ENCODE results near the gene RAB26.

The RAB26 gene

DNA sequence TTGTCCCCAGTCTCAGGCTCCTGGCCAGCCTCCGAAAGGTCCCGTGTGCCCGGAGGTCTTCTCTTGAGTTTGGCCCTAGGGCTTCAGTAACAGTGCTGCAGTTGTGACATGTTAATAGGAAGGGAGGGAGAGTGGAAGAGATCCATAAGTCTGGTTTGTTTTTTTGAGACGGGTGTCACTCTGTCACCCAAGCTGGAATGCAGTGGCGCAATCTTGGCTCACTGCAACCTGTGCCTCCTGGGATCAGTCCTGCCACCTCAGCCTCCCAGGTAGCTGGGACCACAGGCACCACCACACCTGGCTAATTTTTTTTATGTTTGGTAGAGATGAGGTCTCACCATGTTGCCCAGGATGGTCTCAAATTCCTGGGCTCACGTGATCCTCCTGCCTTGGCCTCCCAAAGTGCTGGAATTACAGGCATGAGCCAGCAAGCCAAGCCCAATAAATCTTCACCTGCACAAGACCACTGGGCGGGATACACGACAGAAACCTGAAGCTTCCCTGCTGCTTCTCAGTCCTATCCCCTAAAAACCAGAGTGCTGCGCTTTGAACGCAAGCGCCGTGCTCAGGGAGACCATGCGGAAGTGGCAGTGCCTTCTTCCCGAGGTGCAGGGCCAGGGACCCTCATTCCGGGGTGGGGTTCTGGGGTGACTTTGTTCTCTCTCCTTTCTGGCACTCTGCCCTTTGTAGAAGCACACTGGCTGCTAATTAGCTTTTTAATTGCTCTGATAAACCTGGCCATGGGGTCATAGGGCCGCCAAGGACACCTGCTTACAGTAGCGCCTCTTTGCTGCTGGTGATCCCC, 18.0 kb downstream of the RAB26 start:
- Histone ChIP-seq H3K9ac (ENCODE audit: low read depth, low read length) (no peak overlapping the region), H3K27ac (ENCODE audit: low read depth, low read length) (no peak overlapping the region), H3K4me1 (ENCODE audit: control insufficient read depth, insufficient read depth, low read length) (no peaks in the 10 kb centered on the region), H3K27me3 (ENCODE audit: control insufficient read depth, insufficient read depth, low read length) (no peaks in the 10 kb centered on the region), H3K4me3 (ENCODE audit: low read depth, low read length) (no peak overlapping the region), H3K36me3 (ENCODE audit: control insufficient read depth, insufficient read depth, low read length) (peaks cover 54% of the 10 kb centered on the region), H3K9me3 (ENCODE audit: control insufficient read depth, insufficient read depth, low read length) (no peaks in the 10 kb centered on the region)

DNA sequence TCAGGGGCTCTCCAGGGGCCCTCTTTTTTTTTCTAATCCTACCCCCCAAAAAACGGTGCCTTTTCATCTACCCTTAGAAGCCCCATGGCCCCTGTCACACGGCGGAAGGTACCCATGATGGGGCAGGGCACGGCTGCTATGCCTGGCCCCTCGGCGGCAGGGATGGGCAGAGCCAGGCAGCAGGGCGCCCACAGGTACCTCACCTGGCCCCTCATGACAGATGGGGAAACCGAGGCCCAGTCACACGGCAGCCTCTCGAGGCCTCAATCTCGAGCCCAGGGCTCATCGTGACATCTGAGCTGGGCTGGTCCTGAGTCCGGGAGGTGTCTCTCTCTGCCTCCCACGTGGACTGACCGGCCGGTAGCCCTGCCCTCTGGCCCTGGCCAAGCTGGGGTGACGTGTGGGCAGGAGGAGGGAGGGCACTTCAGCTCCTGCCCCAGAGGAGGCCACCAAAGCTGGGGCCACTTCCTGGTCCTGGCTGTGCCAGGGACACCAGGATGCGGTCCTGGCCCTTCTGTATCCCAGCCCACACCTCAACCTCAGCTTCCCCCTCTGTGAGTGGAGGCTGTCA, 18.7 kb downstream of the RAB26 start:
- H3K4me3 ChIP-seq (ENCODE audit: low read depth, low read length) = no peak overlapping the region
- no peaks in the 10 kb centered on the region for H3K4me1 ChIP-seq (ENCODE audit: control insufficient read depth, insufficient read depth, low read length)
- no peaks in the 10 kb centered on the region for H3K27me3 ChIP-seq (ENCODE audit: control insufficient read depth, insufficient read depth, low read length)
- H3K27ac ChIP-seq (ENCODE audit: low read depth, low read length) = no peak overlapping the region
- H3K9me3 ChIP-seq (ENCODE audit: control insufficient read depth, insufficient read depth, low read length) = no peaks in the 10 kb centered on the region
- H3K9ac ChIP-seq (ENCODE audit: low read depth, low read length) = no peak overlapping the region
- peaks cover 57% of the 10 kb centered on the region for H3K36me3 ChIP-seq (ENCODE audit: control insufficient read depth, insufficient read depth, low read length)

DNA sequence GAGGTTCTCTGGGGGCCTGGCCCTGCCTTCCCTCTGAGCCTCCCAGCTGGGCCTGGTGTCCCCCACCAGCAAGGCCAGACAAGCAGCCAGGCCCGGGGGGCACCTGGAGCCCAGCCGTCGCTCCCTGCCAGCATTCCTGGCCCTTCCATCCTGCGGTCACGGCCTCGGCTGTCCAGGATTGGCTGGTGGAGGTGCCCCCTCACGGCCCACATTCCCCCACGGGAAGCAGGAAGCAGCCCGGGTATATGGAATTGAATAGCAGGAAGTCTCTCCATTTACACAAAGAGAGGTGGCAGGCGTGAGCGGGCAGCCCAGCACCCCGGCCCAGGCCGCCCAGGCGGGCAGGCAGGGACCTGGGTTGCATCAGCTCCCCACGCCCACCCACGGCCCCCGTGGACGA, 21.7 kb downstream of the RAB26 start:
- no peaks in the 10 kb centered on the region for H3K4me1 ChIP-seq (ENCODE audit: control insufficient read depth, insufficient read depth, low read length)
- no peak overlapping the region for H3K9ac ChIP-seq (ENCODE audit: low read depth, low read length)
- peaks cover 78% of the 10 kb centered on the region for H3K36me3 ChIP-seq (ENCODE audit: control insufficient read depth, insufficient read depth, low read length)
- H3K9me3 ChIP-seq (ENCODE audit: control insufficient read depth, insufficient read depth, low read length) = no peaks in the 10 kb centered on the region
- no peak overlapping the region for H3K27ac ChIP-seq (ENCODE audit: low read depth, low read length)
- H3K4me3 ChIP-seq (ENCODE audit: low read depth, low read length) = no peak overlapping the region
- no peaks in the 10 kb centered on the region for H3K27me3 ChIP-seq (ENCODE audit: control insufficient read depth, insufficient read depth, low read length)

DNA sequence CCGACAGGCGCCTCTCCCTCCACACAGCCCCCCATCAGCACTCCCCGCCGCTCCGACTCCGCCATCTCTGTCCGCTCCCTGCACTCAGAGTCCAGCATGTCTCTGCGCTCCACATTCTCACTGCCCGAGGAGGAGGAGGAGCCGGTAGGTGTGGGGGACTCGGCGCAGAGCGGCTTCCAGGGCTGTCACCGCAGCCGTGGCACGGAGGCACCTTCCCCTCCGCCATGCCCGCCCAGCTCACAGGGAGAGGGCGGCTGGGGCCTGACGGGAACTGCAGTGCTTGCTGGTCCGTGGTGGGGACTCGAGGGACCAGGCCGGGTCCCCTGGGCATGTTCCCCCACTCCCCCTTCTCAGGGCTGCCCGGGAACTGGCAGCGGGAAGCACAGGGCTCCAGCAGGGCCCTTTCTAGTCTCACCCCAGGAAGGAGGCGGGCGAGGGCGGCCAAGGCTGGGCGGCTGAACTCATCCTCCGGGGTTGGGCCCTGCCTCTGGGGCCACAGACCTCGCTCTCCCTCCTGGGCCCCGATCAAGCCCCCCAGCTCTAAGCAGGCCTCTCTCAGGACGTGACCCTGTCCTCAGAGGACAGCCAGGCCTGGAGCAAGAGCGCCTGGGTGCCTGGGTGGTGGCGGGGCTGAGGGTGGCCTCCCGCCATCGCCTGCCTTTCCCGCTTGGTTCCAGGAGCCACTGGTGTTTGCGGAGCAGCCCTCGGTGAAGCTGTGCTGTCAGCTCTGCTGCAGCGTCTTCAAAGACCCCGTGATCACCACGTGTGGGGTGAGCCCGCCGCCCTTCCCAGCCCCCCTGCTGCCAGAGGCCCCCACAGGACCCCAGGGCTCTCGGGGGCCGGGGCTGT, 22.4 kb downstream of the RAB26 start:
- no peak overlapping the region for H3K4me3 ChIP-seq (ENCODE audit: low read depth, low read length)
- peaks cover 81% of the 10 kb centered on the region for H3K36me3 ChIP-seq (ENCODE audit: control insufficient read depth, insufficient read depth, low read length)

DNA sequence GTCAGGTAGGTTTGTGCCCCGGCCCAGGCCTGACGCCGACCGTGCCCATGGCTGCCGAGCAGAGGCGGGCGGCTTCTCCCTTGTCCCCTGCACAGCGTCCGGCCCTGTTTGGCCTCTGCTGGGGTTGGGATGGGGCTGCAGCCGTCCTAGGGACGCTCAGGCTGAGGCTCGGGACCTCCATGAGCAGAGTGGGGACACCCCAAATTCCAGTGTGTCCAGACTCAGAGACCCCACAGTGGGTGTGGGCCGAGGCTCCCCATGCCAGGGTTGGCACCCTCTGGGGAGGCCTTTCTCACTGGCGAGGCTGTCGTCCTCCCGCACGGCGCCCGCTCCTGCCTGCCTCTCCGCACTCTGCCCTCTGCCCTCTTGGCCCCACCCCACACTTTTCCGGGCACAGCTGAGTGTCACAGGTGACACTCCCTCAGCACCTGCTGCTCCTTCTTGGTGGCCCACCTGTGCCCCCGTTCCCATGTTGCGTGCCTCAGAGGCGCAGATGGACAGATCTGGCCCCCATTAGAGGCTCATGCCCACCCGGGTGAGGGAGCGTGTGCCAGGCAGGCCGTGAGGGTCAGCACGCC, 23.3 kb downstream of the RAB26 start:
- Histone ChIP-seq H3K9ac (ENCODE audit: low read depth, low read length) (no peak overlapping the region), H3K36me3 (ENCODE audit: control insufficient read depth, insufficient read depth, low read length) (peaks cover 80% of the 10 kb centered on the region), H3K4me1 (ENCODE audit: control insufficient read depth, insufficient read depth, low read length) (no peaks in the 10 kb centered on the region), H3K27ac (ENCODE audit: low read depth, low read length) (no peak overlapping the region), H3K4me3 (ENCODE audit: low read depth, low read length) (no peak overlapping the region), H3K27me3 (ENCODE audit: control insufficient read depth, insufficient read depth, low read length) (no peaks in the 10 kb centered on the region), H3K9me3 (ENCODE audit: control insufficient read depth, insufficient read depth, low read length) (no peaks in the 10 kb centered on the region)

More for the DNA sequence above, 22.4 kb downstream of the RAB26 start:
- H3K9ac ChIP-seq (ENCODE audit: low read depth, low read length) = no peak overlapping the region
- no peaks in the 10 kb centered on the region for H3K4me1 ChIP-seq (ENCODE audit: control insufficient read depth, insufficient read depth, low read length)
- no peak overlapping the region for H3K27ac ChIP-seq (ENCODE audit: low read depth, low read length)
- no peaks in the 10 kb centered on the region for H3K27me3 ChIP-seq (ENCODE audit: control insufficient read depth, insufficient read depth, low read length)
- H3K9me3 ChIP-seq (ENCODE audit: control insufficient read depth, insufficient read depth, low read length) = no peaks in the 10 kb centered on the region

DNA sequence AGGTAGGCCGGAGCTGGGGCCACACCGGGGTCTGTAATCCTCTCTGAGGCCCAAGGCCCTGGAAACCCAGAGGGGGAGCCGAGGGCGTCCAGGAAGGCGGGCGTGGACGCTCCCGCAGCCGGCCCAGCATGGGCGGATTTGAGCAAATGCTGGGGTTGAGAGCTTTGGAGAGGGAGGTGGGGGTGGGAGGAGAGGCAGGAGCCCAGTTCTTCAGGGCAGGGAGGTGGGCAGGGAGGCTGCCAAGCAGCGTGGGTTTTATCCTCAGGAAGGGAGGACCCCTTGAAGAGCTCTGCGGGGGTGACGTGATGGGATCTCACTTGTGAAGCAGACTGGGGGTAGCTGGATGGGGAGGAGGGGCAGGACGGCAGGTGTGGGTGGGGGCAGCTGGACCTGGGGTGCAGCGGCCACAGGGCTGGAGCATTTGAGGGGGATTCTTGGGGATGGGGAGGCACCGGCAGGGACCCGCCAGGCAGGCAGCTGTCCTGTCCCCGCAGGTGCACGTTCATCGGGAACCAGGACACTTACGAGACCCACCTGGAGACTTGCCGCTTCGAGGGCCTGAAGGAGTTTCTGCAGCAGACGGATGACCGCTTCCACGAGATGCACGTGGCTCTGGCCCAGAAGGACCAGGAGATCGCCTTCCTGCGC, 24.4 kb downstream of the RAB26 start:
- Histone ChIP-seq H3K27me3 (ENCODE audit: control insufficient read depth, insufficient read depth, low read length) (no peaks in the 10 kb centered on the region), H3K36me3 (ENCODE audit: control insufficient read depth, insufficient read depth, low read length) (peaks cover 77% of the 10 kb centered on the region), H3K9me3 (ENCODE audit: control insufficient read depth, insufficient read depth, low read length) (no peaks in the 10 kb centered on the region), H3K4me3 (ENCODE audit: low read depth, low read length) (no peak overlapping the region), H3K27ac (ENCODE audit: low read depth, low read length) (no peak overlapping the region), H3K4me1 (ENCODE audit: control insufficient read depth, insufficient read depth, low read length) (no peaks in the 10 kb centered on the region), H3K9ac (ENCODE audit: low read depth, low read length) (no peak overlapping the region)

DNA sequence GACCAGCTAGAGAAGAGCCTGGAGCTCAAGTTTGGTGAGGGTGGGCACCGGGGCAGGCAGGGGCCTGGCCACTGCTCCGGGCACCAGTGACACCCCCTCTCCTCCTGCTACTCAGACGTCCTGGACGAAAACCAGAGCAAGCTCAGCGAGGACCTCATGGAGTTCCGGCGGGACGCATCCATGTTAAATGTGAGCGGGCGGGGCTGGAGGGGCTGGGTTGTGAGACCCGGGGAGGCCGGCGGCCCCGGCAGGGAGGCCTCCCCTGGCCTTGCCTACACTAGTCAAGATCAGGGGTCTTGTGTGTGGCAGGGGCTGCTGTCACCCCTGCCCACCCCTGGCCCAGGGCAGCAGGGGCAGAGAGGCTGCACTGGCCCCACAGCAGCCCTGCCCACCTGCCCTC, 24.9 kb downstream of the RAB26 start:
- H3K36me3 ChIP-seq (ENCODE audit: control insufficient read depth, insufficient read depth, low read length) = peaks cover 72% of the 10 kb centered on the region
- no peaks in the 10 kb centered on the region for H3K4me1 ChIP-seq (ENCODE audit: control insufficient read depth, insufficient read depth, low read length)
- H3K9me3 ChIP-seq (ENCODE audit: control insufficient read depth, insufficient read depth, low read length) = no peaks in the 10 kb centered on the region
- H3K4me3 ChIP-seq (ENCODE audit: low read depth, low read length) = no peak overlapping the region
- H3K27me3 ChIP-seq (ENCODE audit: control insufficient read depth, insufficient read depth, low read length) = no peaks in the 10 kb centered on the region
- H3K27ac ChIP-seq (ENCODE audit: low read depth, low read length) = no peak overlapping the region
- H3K9ac ChIP-seq (ENCODE audit: low read depth, low read length) = no peak overlapping the region

DNA sequence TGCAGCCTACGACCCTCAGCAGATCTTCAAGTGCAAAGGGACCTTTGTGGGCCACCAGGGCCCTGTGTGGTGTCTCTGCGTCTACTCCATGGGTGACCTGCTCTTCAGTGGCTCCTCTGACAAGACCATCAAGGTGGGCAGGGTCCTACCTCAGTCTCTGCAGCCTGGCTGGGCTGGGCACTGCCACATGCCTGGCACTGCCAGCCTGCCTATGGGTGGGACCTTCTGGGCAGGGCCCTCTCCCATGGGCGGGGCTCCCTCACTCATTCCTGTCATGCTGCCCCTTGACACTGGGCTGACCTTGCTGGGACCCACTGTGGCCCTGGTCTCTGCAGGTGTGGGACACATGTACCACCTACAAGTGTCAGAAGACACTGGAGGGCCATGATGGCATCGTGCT, 25.5 kb downstream of the RAB26 start:
- no peaks in the 10 kb centered on the region for H3K27me3 ChIP-seq (ENCODE audit: control insufficient read depth, insufficient read depth, low read length)
- no peaks in the 10 kb centered on the region for H3K4me1 ChIP-seq (ENCODE audit: control insufficient read depth, insufficient read depth, low read length)
- no peak overlapping the region for H3K9ac ChIP-seq (ENCODE audit: low read depth, low read length)
- H3K27ac ChIP-seq (ENCODE audit: low read depth, low read length) = no peak overlapping the region
- peaks cover 67% of the 10 kb centered on the region for H3K36me3 ChIP-seq (ENCODE audit: control insufficient read depth, insufficient read depth, low read length)
- H3K9me3 ChIP-seq (ENCODE audit: control insufficient read depth, insufficient read depth, low read length) = no peaks in the 10 kb centered on the region
- H3K4me3 ChIP-seq (ENCODE audit: low read depth, low read length) = no peak overlapping the region

DNA sequence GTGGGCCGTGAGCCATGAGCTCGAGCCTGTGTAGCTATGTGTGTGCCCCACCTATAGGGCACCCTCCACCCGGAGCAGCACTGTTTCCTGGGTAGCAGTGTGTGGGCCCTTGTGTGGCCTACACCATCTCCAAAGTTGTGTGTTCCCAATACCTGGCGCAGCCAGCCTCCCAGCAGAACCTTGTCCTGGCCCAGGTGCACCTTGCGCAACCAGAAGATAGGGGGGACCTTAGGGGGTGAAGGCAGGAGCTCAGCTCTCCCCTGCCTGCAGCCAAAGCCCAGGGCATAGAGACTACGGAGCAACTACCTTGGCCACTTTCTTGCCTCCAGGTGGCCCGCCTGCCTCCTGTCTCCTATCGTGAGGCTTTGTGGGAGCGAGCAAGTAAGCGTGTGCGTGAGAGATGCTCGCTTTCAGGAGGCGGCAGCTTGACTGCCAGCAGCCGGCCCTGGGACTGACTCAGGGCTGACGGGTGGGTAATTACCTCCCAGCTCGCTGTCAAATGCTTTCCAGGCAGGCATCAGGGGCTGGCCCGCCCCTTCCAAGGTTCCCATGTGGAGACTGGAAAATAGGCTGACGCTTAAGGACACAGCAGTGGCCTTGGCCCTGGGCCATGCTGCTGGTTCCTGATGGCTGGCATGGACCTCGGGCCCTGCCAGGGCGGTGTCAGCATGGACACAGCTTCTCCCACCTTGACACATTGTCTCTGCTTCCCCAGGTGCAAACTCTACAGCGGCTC, 26.1 kb downstream of the RAB26 start:
- no peaks in the 10 kb centered on the region for H3K9me3 ChIP-seq (ENCODE audit: control insufficient read depth, insufficient read depth, low read length)
- peaks cover 62% of the 10 kb centered on the region for H3K36me3 ChIP-seq (ENCODE audit: control insufficient read depth, insufficient read depth, low read length)
- H3K4me1 ChIP-seq (ENCODE audit: control insufficient read depth, insufficient read depth, low read length) = no peaks in the 10 kb centered on the region

DNA sequence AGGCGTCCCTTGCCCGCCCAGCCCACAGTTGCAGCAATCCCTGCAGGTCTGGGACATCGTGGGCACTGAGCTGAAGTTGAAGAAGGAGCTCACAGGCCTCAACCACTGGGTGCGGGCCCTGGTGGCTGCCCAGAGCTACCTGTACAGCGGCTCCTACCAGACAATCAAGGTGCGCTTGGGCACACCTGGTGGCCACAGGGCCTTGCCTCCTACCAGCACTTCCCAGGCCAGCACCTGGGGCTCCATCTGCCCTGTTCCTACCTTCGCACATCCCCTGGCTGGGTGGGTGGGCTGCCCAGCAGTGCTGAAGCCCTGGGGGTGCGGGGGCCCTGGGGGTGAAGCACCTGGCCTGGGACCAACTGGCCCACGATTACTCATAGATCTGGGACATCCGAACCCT, 27.0 kb downstream of the RAB26 start:
- no peaks in the 10 kb centered on the region for H3K27me3 ChIP-seq (ENCODE audit: control insufficient read depth, insufficient read depth, low read length)
- no peak overlapping the region for H3K4me3 ChIP-seq (ENCODE audit: low read depth, low read length)
- H3K9me3 ChIP-seq (ENCODE audit: control insufficient read depth, insufficient read depth, low read length) = no peaks in the 10 kb centered on the region
- H3K4me1 ChIP-seq (ENCODE audit: control insufficient read depth, insufficient read depth, low read length) = no peaks in the 10 kb centered on the region
- no peak overlapping the region for H3K9ac ChIP-seq (ENCODE audit: low read depth, low read length)
- peaks cover 61% of the 10 kb centered on the region for H3K36me3 ChIP-seq (ENCODE audit: control insufficient read depth, insufficient read depth, low read length)
- H3K27ac ChIP-seq (ENCODE audit: low read depth, low read length) = no peak overlapping the region

More for the DNA sequence above, 26.1 kb downstream of the RAB26 start:
- Histone ChIP-seq H3K9ac (ENCODE audit: low read depth, low read length) (no peak overlapping the region), H3K27ac (ENCODE audit: low read depth, low read length) (no peak overlapping the region), H3K4me3 (ENCODE audit: low read depth, low read length) (no peak overlapping the region), H3K27me3 (ENCODE audit: control insufficient read depth, insufficient read depth, low read length) (no peaks in the 10 kb centered on the region)

Measured in HUES48 (cell line).